Endothelial cell of umbilical vein (primary cell): ENCODE results near the gene VPS4A.

Experiments used
- EZH2 ChIP-seq: IDR thresholded peaks from 2 replicates; pipeline ENCODE4 v1.6.1; 2012; ENCODE audit warnings: borderline replicate concordance, low read depth, mild to moderate bottlenecking, moderate library complexity, low read length, inconsistent platforms; ENCODE audit not compliant: severe bottlenecking
- FOS ChIP-seq: IDR thresholded peaks from 2 replicates; pipeline ENCODE4 v1.6.1; 2011; ENCODE audit warnings: mild to moderate bottlenecking, low read length, moderate library complexity, borderline replicate concordance; ENCODE audit not compliant: insufficient read depth
- JUN ChIP-seq: IDR thresholded peaks from 2 replicates; pipeline ENCODE4 v1.6.1; 2011; ENCODE audit warnings: borderline replicate concordance, low read depth; ENCODE audit not compliant: insufficient read length, insufficient read depth
- POLR2A ChIP-seq: IDR thresholded peaks from 2 replicates; pipeline ENCODE4 v1.6.1; 2012; ENCODE audit warnings: low read depth, mild to moderate bottlenecking, control low read depth, low read length
- POLR2AphosphoS5 ChIP-seq: IDR thresholded peaks from 2 replicates; pipeline ENCODE4 v1.6.1; 2012; ENCODE audit warnings: low read depth, mild to moderate bottlenecking, control low read depth, low read length, moderate library complexity; ENCODE audit not compliant: insufficient read depth
- TF ChIP-seq, protein P1 (sequence below), 2 donors: IDR thresholded peaks; 1 replicate in 1 of 2; 2 replicates in 1 of 2; pipeline ENCODE4 v1.5.1; 2011; ENCODE audit warnings: low read length in 2 of 2, mild to moderate bottlenecking in 2 of 2, moderate library complexity in 2 of 2, control low read depth in 1 of 2, inconsistent platforms in 1 of 2, low read depth in 1 of 2; ENCODE audit not compliant: insufficient read depth in 1 of 2; ENCODE audit errors: extremely low read depth in 1 of 2

DNA sequence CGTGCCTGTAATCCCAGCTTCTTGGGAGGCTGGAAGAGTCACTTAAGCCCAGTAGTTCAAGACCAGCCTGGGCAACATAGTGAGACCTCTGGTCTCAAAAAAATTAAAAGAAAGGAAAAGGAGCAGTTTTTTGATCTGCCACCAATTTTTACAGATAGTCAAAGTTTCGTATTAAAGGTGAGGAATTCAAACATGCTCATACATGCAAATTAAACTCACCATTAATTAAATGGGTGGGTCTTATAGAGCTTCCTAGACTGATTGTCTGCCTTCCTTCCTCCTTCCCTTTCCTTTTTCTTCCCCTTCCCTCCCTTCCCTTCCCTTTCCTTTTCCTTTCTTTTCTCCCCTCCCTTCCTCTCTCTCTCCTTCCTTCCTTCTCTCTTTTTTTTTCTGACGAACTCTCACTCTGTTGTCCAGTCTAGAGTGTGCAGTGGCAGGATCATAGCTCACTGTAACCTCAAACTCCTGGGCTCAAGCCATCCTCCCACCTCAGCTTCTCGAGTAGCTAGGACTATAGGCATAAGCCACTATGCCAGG is 36.4 kb upstream of the VPS4A start:
- TF ChIP-seq, protein P1, sequence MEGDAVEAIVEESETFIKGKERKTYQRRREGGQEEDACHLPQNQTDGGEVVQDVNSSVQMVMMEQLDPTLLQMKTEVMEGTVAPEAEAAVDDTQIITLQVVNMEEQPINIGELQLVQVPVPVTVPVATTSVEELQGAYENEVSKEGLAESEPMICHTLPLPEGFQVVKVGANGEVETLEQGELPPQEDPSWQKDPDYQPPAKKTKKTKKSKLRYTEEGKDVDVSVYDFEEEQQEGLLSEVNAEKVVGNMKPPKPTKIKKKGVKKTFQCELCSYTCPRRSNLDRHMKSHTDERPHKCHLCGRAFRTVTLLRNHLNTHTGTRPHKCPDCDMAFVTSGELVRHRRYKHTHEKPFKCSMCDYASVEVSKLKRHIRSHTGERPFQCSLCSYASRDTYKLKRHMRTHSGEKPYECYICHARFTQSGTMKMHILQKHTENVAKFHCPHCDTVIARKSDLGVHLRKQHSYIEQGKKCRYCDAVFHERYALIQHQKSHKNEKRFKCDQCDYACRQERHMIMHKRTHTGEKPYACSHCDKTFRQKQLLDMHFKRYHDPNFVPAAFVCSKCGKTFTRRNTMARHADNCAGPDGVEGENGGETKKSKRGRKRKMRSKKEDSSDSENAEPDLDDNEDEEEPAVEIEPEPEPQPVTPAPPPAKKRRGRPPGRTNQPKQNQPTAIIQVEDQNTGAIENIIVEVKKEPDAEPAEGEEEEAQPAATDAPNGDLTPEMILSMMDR (IDR thresholded peaks at IDR 0.05; ENCODE audit: extremely low read depth in 1 of 2, insufficient read depth in 1 of 2, low read depth in 1 of 2, low read length in 2 of 2), result no peak
- TF ChIP-seq POLR2A, result no peak
- TF ChIP-seq FOS, result no peak
- no peak for TF ChIP-seq EZH2
- TF ChIP-seq POLR2AphosphoS5, result no peak
- TF ChIP-seq JUN, result no peak
